Subcutaneous adipose tissue (tissue), 4 donors: ENCODE data around the gene MRGPRX2. TPM values are rescaled to one million over a fixed set of nuclear protein-coding genes. Genes with fewer than 3 reads are reported as not detected.

Experiments used
- CTCF ChIP-seq: fragments of 450-650 bp; IDR thresholded peaks from one replicate; pipeline ENCODE4 v1.5.1; 2016; ENCODE audit warnings: low read depth, mild to moderate bottlenecking, control low read depth, antibody characterized with exemption, moderate library complexity
- total RNA-seq, 4 donors: library from RNA; depleted of rRNA; stranded (reverse); fragments of >200 nt; gene quantifications; one replicate each; pipeline ENCODE4 v1.1.0, GENCODE V29; 2016

Gene MRGPRX2
- total RNA-seq, 4 donors from 2014 or later, result 0.17 to 0.66 TPM; not detected in 2

- TF ChIP-seq CTCF, result no peak
Measured at GRCh38 chr11:19088791-19089190, 28.3 kb upstream of the MRGPRX2 start.

DNA sequence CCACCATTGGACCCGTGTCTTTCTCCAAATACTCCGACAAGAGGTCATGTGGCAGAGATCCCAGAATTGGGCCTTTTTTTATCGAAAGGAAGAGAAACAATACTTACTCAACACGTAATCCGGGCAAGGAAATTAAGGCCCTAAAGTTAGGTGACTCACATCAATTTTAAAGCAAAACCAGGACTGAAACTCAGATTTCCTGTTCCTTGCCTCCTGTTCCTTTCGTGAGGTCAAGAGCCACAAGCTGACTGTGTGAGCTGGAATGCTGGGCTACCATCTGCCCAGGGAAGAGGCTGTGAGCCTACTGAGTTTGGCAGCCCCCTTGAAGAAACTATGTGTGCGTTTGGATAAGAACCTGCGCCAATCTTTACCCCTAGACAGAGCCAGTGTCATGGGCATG lies 27.1 kb upstream of the MRGPRX2 start:
- TF ChIP-seq CTCF, result no peak

- TF ChIP-seq CTCF, result no peak
Measured at GRCh38 chr11:19084661-19085315, 24.3 kb upstream of the MRGPRX2 start.

- no peak for TF ChIP-seq CTCF
Measured at GRCh38 chr11:19083166-19083565, 22.6 kb upstream of the MRGPRX2 start.

- TF ChIP-seq CTCF, result no peak
Measured at GRCh38 chr11:19080579-19080993, 20.1 kb upstream of the MRGPRX2 start.

DNA sequence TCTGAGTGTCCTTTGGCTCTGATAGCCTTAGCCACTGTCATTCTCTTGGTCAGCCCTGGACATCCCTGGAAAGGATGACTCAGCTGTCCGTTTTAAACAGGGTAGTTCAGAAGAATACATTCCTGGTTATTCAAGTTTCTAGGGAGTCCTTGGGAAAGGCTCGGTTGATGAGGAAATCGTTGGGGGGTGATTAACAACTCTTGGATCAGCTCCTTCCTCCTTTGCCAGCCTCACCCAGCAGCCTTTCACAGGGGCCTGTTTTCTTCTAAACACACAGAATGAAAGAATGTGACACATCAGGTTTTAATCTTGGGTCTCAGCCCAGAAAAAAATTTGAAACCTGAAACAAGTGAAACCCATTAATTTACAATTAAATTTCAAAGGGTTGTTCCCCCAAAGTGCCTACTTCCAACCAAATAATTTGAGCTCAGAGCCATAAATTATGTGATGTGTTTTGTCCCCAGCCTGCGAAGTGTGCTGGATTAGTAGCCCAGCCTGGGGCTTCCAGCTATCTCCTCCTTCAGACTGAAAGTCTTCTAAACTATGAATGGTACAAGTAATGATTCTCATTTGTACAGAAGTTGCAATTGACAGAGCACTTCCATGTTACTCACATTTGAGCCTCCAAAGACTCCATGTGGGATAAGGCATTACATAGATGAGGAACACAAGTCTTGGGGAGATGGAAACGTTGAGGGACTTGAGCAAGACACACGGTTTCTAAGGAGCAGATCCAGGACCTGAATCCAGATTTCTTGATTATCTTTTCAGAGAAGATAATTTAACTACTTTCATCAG lies 19.3 kb upstream of the MRGPRX2 start:
- no peak for TF ChIP-seq CTCF

DNA sequence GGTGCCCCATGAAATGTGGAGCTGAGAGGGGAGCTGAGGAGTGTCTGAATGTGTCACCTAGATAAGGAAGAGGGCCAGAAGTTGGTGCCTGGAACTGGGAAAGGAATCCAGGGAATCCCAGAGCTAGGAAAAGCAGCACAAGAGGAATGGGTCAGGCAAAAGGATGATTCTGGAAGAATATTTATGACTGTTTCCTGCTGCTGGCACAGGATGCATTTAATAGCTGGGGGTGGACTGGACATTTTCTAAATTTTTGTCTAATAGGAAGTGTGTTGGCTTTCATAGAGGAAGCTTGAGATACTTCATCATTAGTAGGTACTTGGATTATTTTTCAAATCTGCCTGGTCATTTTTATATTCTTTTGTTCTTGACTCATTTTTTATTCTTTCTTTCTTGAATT lies 17.4 kb upstream of the MRGPRX2 start:
- TF ChIP-seq CTCF, result no peak
